ENCODE results near the gene TINAGL1.

Gene TINAGL1

GRCh38 chr1:31539329-31539728, 37.0 kb upstream of the TINAGL1 start:
- TF ChIP-seq CTCF (IDR thresholded peaks at IDR 0.05; ENCODE audit: low read depth, low read length, missing control alignments) = no peak
- Histone ChIP-seq H3K27me3 (replicated peaks) (peaks cover 9% of the 10 kb centered on the region), H3K27ac (no peak overlapping the region), H3K4me3 (ENCODE audit: low read depth, low read length) (no peak overlapping the region), H3K36me3 (replicated peaks) (no peaks in the 10 kb centered on the region)
- no peak for DNase-seq
- in situ Hi-C loops (cut with HindIII; ENCODE audit: low pct_ligation_motif_present, low sequenced_read_pairs) = no loop called here

DNA sequence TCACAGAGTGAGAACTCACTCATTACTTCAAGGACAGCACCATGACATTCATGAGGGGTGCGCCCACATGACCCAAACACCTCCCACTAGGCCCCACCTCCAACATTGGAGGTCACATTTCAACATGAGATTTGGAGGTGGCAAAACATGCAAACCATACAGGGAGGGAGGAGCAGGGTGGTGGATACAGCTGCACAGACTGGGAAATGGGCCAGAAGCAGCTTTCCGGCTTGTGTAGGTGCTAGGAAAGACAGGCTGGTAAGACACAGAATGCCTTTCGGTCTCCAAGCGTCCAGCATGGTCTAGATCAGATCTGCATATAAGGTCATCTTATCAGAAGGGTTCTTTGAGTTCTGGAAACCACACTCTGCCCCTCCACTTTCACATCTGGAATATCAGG, 35.1 kb upstream of the TINAGL1 start:
- no peak overlapping the region for H3K4me3 ChIP-seq (ENCODE audit: low read depth, low read length)
- in situ Hi-C loops (cut with HindIII; ENCODE audit: low pct_ligation_motif_present, low sequenced_read_pairs) = no loop called here
- no peak for TF ChIP-seq CTCF (IDR thresholded peaks at IDR 0.05; ENCODE audit: low read depth, low read length, missing control alignments)
- H3K27me3 ChIP-seq (replicated peaks) = peaks cover 7% of the 10 kb centered on the region
- no peak for DNase-seq
- no peak overlapping the region for H3K27ac ChIP-seq
- H3K36me3 ChIP-seq (replicated peaks) = no peaks in the 10 kb centered on the region

- TF ChIP-seq CTCF (IDR thresholded peaks at IDR 0.05; ENCODE audit: low read depth, low read length, missing control alignments) = no peak
- Histone ChIP-seq H3K4me3 (ENCODE audit: low read depth, low read length) (no peak overlapping the region), H3K36me3 (replicated peaks) (no peaks in the 10 kb centered on the region), H3K27me3 (replicated peaks) (peaks cover 3% of the 10 kb centered on the region), H3K27ac (no peak overlapping the region)
- in situ Hi-C loops (cut with HindIII; ENCODE audit: low pct_ligation_motif_present, low sequenced_read_pairs) = no loop called here
- DNase-seq = no peak
Measured at GRCh38 chr1:31545927-31546540, 30.3 kb upstream of the TINAGL1 start.

DNA sequence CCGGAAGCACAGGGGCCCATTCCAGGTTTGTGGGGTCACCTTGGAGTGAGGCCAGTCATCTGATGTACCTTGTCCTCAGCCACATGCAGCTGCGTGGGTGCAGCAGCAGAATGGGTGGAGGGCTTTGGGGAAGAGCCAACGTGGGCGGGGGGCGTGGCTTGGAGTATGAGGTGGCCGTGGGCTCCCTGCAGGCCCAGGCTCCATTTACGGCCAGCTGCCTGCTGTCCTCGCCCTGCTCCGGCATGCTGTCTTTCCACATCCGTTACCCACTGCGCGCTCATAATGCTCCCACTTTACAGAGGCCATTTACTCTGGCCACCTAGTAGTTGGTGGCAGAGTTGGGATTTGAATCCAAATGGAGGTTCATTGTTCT, 27.8 kb upstream of the TINAGL1 start:
- TF ChIP-seq CTCF (IDR thresholded peaks at IDR 0.05; ENCODE audit: low read depth, low read length, missing control alignments) = no peak
- in situ Hi-C loops (cut with HindIII; ENCODE audit: low pct_ligation_motif_present, low sequenced_read_pairs) = no loop called here
- no peak overlapping the region for H3K4me3 ChIP-seq (ENCODE audit: low read depth, low read length)
- H3K27me3 ChIP-seq (replicated peaks) = no peaks in the 10 kb centered on the region
- H3K36me3 ChIP-seq (replicated peaks) = no peaks in the 10 kb centered on the region
- H3K27ac ChIP-seq = no peak overlapping the region
- no peak for DNase-seq

DNA sequence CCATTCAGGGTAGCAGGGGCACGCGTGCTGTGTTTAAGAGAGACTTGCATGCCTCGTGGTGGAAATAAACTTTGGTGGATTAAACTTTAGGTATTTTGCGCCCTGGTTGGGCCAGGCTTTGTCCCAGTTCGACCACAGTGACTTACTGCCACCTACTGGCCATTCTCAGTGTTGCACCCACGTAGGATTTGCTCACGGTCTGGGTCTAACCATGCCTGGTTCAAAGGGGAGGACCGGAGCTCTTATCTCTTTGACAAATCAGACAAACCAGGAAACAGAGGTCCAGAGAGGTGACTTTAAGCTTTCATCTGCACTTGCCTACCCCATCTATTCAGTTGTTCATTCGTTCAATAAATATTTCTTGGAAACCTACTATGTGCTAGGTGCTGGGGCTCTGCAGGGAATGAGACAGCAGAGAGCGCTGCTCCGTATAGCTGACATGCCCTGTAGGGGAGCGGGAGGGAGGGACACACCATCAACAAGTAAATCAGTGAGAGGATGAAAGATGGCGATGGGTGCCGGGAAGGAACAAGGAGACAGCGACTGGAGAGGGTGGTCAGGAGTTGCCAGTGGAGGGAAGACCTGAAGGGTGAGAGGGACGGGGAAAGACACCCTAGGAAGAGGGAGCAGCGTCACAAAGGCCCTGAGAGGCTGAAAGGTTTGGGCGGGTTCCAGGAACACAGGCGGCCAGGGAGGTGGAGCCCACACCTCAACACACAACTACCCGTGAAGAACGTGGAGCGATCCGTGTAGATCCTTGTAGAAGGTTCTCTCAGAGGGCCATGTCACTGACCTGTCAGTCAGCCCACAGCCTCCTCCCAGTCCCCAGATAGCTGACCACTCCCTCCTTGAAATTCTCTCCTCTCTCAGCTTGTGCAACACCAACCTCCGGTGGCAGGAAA, 27.2 kb upstream of the TINAGL1 start:
- peak overlapping the region; percentile 32 for H3K4me3 ChIP-seq (ENCODE audit: low read depth, low read length)
- H3K27me3 ChIP-seq (replicated peaks) = no peaks in the 10 kb centered on the region
- no peak overlapping the region for H3K27ac ChIP-seq
- H3K36me3 ChIP-seq (replicated peaks) = no peaks in the 10 kb centered on the region
- TF ChIP-seq CTCF (IDR thresholded peaks at IDR 0.05; ENCODE audit: low read depth, low read length, missing control alignments) = peak; percentile 93
- in situ Hi-C loops (cut with HindIII; ENCODE audit: low pct_ligation_motif_present, low sequenced_read_pairs) = no loop called here
- DNase-seq = peak; percentile 92

Measured in brain microvascular endothelial cell (primary cell).